Esophagus squamous epithelium (tissue), 4 donors: ENCODE data around the gene GPC5.

Source experiments
- CTCF ChIP-seq, 6 experiments: fragments of 450-650 bp in 4 of 6; fragments of 200-600 bp in 2 of 6; sonication (generic) in 2 of 6; IDR thresholded peaks; one replicate each; pipeline ENCODE4 v1.5.1; 2016 to 2019; ENCODE audit warnings: antibody characterized with exemption in 6 of 6, mild to moderate bottlenecking in 4 of 6, moderate library complexity in 4 of 6
- POLR2A ChIP-seq, 4 donors: fragments of 450-650 bp; IDR thresholded peaks; one replicate each; pipeline ENCODE4 v1.6.1; 2017; ENCODE audit warnings: antibody characterized with exemption in 4 of 4, mild to moderate bottlenecking in 4 of 4, moderate library complexity in 3 of 4

- no peak for TF ChIP-seq POLR2A (IDR thresholded peaks at IDR 0.05)
- no peak for TF ChIP-seq CTCF (IDR thresholded peaks at IDR 0.05)
Measured at GRCh38 chr13:91664039-91664438, 265.6 kb downstream of the GPC5 start.
